ENCODE measurements around the gene SMURF2. TPM values are rescaled to one million over a fixed set of nuclear protein-coding genes. Genes with fewer than 3 reads are reported as not detected.
"Not testable (repeated sequence)": the region's sequence is repeated elsewhere in the genome, so short reads cannot be mapped to it uniquely, and the experiment has no call there.

The SMURF2 gene
- total and polyA plus RNA-seq, 10 of the 15 experiments (the other 5 are each of a cell fraction or from before 2014, with no cell fraction given) = 2.8 to 13.4 (median 7.5) TPM

DNA sequence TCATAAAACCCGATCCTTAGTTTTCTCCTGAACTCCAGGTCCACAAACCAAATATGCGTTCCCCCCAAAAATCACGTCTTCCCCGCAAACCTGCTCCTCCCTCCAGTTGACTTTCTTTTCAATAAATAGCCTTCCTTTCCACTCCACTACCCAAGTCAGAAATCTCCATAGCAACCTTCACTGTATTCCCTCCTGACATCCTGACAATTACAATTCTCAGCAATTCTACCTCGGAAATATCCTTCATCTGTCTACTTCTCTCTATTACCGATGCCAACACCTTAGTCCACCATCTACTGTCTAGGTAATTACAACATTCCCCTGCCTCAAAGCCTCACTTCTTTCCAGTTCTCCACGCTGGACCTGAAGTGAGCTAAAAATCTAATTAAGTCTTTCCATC, 50.7 kb downstream of the SMURF2 start:
- ATAC-seq (no peak), DNase-seq (ENCODE audit: low read depth, low spot score) (no peak), FAIRE-seq (no peak)
- no peaks in the 10 kb centered on the region; the same call in 1 of the 2 replicates for H3K79me2 ChIP-seq (ENCODE audit: control insufficient read depth, insufficient read depth, low read length)
- H3K9ac ChIP-seq (ENCODE audit: control insufficient read depth, insufficient read depth, low read length) = no peak overlapping the region
- H3K27ac ChIP-seq (ENCODE audit: control insufficient read depth, insufficient read depth) = no peak overlapping the region
- ChIA-PET POLR2A (no interaction called here), SMC1A (ENCODE audit: uncharacterized antibody, unreplicated experiment) (interaction anchor here (1.8 kb wide), 1 partner anchor 12 kb away, joined by 7 read pairs; no protein-coding TSS in a partner anchor), RAD21 (ENCODE audit: unreplicated experiment) (no interaction called here), CTCF (interaction anchor here (1.9 to 2.1 kb wide), 2 partner anchors 9 to 192 kb away, joined by 5 to 6 read pairs; no protein-coding TSS in a partner anchor)
- intact Hi-C loops (cut with micrococcal nuclease; ENCODE audit: unreplicated experiment) = no loop called here
- no peaks in the 10 kb centered on the region; the same call in 2 of the 3 replicates for H3K9me3 ChIP-seq (replicated peaks; ENCODE audit: control insufficient read depth, insufficient read depth, low read length)
- no peak overlapping the region for H3K4me2 ChIP-seq (ENCODE audit: control insufficient read depth, insufficient read depth)
- no peaks in the 10 kb centered on the region for H3K27me3 ChIP-seq (replicated peaks in 1 of 2; ENCODE audit: control insufficient read depth in 2 of 2, insufficient read depth in 2 of 2, low read length in 1 of 2)
- H3K4me1 ChIP-seq (ENCODE audit: control insufficient read depth, insufficient read depth, low read length) = no peaks in the 10 kb centered on the region; the same call in 1 of the 2 replicates
- H4K20me1 ChIP-seq (ENCODE audit: control insufficient read depth, insufficient read depth) = no peaks in the 10 kb centered on the region
- H2AFZ ChIP-seq (ENCODE audit: control insufficient read depth, low read depth, low read length) = no peak overlapping the region
- no peak for TF ChIP-seq HDAC6 (IDR thresholded peaks at IDR 0.05; ENCODE audit: unreplicated experiment)
- no peak for TF ChIP-seq CBX3 (IDR thresholded peaks at IDR 0.05; ENCODE audit: borderline replicate concordance, low read depth)
- TF ChIP-seq, protein P1, sequence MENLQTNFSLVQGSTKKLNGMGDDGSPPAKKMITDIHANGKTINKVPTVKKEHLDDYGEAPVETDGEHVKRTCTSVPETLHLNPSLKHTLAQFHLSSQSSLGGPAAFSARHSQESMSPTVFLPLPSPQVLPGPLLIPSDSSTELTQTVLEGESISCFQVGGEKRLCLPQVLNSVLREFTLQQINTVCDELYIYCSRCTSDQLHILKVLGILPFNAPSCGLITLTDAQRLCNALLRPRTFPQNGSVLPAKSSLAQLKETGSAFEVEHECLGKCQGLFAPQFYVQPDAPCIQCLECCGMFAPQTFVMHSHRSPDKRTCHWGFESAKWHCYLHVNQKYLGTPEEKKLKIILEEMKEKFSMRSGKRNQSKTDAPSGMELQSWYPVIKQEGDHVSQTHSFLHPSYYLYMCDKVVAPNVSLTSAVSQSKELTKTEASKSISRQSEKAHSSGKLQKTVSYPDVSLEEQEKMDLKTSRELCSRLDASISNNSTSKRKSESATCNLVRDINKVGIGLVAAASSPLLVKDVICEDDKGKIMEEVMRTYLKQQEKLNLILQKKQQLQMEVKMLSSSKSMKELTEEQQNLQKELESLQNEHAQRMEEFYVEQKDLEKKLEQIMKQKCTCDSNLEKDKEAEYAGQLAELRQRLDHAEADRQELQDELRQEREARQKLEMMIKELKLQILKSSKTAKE (IDR thresholded peaks at IDR 0.05; ENCODE audit: low read depth, poor library complexity, severe bottlenecking) = no peak
- no peak for TF ChIP-seq ZNF274 (IDR thresholded peaks at IDR 0.05; ENCODE audit: insufficient read depth, insufficient read length)
- TF ChIP-seq, protein P2, sequence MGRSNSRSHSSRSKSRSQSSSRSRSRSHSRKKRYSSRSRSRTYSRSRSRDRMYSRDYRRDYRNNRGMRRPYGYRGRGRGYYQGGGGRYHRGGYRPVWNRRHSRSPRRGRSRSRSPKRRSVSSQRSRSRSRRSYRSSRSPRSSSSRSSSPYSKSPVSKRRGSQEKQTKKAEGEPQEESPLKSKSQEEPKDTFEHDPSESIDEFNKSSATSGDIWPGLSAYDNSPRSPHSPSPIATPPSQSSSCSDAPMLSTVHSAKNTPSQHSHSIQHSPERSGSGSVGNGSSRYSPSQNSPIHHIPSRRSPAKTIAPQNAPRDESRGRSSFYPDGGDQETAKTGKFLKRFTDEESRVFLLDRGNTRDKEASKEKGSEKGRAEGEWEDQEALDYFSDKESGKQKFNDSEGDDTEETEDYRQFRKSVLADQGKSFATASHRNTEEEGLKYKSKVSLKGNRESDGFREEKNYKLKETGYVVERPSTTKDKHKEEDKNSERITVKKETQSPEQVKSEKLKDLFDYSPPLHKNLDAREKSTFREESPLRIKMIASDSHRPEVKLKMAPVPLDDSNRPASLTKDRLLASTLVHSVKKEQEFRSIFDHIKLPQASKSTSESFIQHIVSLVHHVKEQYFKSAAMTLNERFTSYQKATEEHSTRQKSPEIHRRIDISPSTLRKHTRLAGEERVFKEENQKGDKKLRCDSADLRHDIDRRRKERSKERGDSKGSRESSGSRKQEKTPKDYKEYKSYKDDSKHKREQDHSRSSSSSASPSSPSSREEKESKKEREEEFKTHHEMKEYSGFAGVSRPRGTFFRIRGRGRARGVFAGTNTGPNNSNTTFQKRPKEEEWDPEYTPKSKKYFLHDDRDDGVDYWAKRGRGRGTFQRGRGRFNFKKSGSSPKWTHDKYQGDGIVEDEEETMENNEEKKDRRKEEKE (IDR thresholded peaks at IDR 0.05) = no peak
- no peak for TF ChIP-seq SIN3A (IDR thresholded peaks at IDR 0.05; ENCODE audit: low read depth, low read length)
- TF ChIP-seq POLR2A (IDR thresholded peaks at IDR 0.05; ENCODE audit: low read depth, low read length) = no peak
- no peak for TF ChIP-seq ZNF24 (IDR thresholded peaks at IDR 0.05)
- TF ChIP-seq MEF2A (IDR thresholded peaks at IDR 0.05; ENCODE audit: insufficient read depth, low read depth, low read length) = no peak
- TF ChIP-seq RAD21 (IDR thresholded peaks at IDR 0.05; ENCODE audit: insufficient read depth, low read depth, low read length) = no peak
- TF ChIP-seq BRCA1 (IDR thresholded peaks at IDR 0.05; ENCODE audit: low read depth, low read length) = no peak
- no peak for TF ChIP-seq BACH1 (IDR thresholded peaks at IDR 0.05; ENCODE audit: borderline replicate concordance)
- TF ChIP-seq PML (IDR thresholded peaks at IDR 0.05; ENCODE audit: low read length) = no peak
- no TSS peak for BruUV-seq (replicated peaks)
- H3K36me3 ChIP-seq (ENCODE audit: control insufficient read depth in 2 of 2, insufficient read depth in 2 of 2, low read length in 1 of 2) = no peaks in the 10 kb centered on the region
- no peak overlapping the region for H3K4me3 ChIP-seq
- in situ Hi-C loops (cut with MboI) = no loop called here
- WGBS (ENCODE audit: insufficient coverage, insufficient replicate concordance, low lambda C conversion rate, missing lambda C conversion rate) = 91% methylated on average over 7 of the region's 7 CpGs

DNA sequence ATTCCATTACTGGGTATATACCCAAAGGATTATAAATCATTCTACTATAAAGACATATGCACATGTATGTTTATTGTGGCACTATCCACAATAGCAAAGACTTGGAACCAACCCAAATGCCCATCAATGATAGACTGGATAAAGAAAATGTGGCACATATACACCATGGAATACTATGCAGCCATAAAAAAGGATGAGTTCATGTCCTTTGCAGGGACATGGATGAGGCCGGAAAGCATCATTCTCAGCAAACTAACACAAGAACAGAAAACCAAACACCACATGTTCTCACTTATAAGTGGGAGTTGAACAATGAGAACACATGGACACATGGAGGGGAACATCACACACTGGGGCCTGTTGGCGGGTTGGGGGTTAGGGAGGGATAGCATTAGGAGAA, 51.9 kb downstream of the SMURF2 start:
- H3K36me3 ChIP-seq (ENCODE audit: control insufficient read depth in 2 of 2, insufficient read depth in 2 of 2, low read length in 1 of 2); H3K9ac ChIP-seq (ENCODE audit: control insufficient read depth, insufficient read depth, low read length); DNase-seq (ENCODE audit: low read depth, low spot score); H3K79me2 ChIP-seq (ENCODE audit: control insufficient read depth, insufficient read depth, low read length); BruUV-seq (replicated peaks); H3K27ac ChIP-seq (ENCODE audit: control insufficient read depth, insufficient read depth); H4K20me1 ChIP-seq (ENCODE audit: control insufficient read depth, insufficient read depth); ATAC-seq; H3K9me3 ChIP-seq (replicated peaks; ENCODE audit: control insufficient read depth, insufficient read depth, low read length); POLR2A ChIA-PET; FAIRE-seq; H3K4me1 ChIP-seq (ENCODE audit: control insufficient read depth, insufficient read depth, low read length); H3K27me3 ChIP-seq (replicated peaks in 1 of 2; ENCODE audit: control insufficient read depth in 2 of 2, insufficient read depth in 2 of 2, low read length in 1 of 2); in situ Hi-C loops (cut with MboI); H3K4me3 ChIP-seq; SMC1A ChIA-PET (ENCODE audit: uncharacterized antibody, unreplicated experiment); RAD21 ChIA-PET (ENCODE audit: unreplicated experiment); intact Hi-C loops (cut with micrococcal nuclease; ENCODE audit: unreplicated experiment); H3K4me2 ChIP-seq (ENCODE audit: control insufficient read depth, insufficient read depth); H2AFZ ChIP-seq (ENCODE audit: control insufficient read depth, low read depth, low read length): not testable (repeated sequence)
- CTCF ChIA-PET = interaction anchor here (0.6 kb wide), 1 partner anchor 12 kb away, joined by 3 read pairs; no protein-coding TSS in a partner anchor
- WGBS (ENCODE audit: insufficient coverage, insufficient replicate concordance, low lambda C conversion rate, missing lambda C conversion rate) = 61% methylated on average over 2 of the region's 2 CpGs
